ENCODE data around the gene CNGA1. TPM values are rescaled to one million over a fixed set of nuclear protein-coding genes. Genes with fewer than 3 reads are reported as not detected.

CNGA1 gene
- total RNA-seq, 1 donor from 2014 or later = 3.9 TPM

- no peak for DNase-seq (ENCODE audit: low spot score in 2 of 2, unreplicated experiment in 2 of 2)
- Mint-ChIP-seq H3K4me1 (peaks cover 32% of the 10 kb centered on the region), H3K4me3 (no peak overlapping the region), H3K36me3 (peaks cover under 1% of the 10 kb centered on the region), H3K27ac (no peak overlapping the region), H3K9me3 (no peaks in the 10 kb centered on the region), H3K27me3 (ENCODE audit: low read depth) (no peaks in the 10 kb centered on the region)
- TF ChIP-seq, protein P1, sequence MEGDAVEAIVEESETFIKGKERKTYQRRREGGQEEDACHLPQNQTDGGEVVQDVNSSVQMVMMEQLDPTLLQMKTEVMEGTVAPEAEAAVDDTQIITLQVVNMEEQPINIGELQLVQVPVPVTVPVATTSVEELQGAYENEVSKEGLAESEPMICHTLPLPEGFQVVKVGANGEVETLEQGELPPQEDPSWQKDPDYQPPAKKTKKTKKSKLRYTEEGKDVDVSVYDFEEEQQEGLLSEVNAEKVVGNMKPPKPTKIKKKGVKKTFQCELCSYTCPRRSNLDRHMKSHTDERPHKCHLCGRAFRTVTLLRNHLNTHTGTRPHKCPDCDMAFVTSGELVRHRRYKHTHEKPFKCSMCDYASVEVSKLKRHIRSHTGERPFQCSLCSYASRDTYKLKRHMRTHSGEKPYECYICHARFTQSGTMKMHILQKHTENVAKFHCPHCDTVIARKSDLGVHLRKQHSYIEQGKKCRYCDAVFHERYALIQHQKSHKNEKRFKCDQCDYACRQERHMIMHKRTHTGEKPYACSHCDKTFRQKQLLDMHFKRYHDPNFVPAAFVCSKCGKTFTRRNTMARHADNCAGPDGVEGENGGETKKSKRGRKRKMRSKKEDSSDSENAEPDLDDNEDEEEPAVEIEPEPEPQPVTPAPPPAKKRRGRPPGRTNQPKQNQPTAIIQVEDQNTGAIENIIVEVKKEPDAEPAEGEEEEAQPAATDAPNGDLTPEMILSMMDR (IDR thresholded peaks at IDR 0.05; ENCODE audit: unreplicated experiment) = no peak
Observed at GRCh38 chr4:48021100-48021499, 4.6 kb upstream of the CNGA1 start.

DNA sequence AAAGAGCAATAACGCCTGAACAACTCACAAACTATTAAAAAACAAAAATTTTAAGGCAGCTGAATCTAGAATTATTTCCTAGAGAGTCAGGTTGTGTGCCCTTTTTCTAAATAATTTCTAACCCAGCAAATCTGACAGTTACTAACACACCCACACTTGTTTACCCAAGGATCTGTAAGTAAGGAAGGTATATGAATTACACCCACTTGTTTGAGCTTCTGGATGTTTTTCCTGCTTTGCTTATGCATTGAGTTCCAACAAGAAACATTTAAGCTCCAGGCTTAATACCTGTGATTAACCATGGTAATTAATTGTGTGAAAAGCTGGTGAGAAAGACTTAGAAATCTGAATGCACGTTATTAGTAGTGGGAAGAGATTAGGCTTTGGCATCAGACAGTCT lies 1.6 kb upstream of the CNGA1 start:
- TF ChIP-seq, protein P1 (IDR thresholded peaks at IDR 0.05; ENCODE audit: unreplicated experiment) = no peak
- H3K4me3 Mint-ChIP-seq = peak overlapping the region; percentile 31
- peaks cover 11% of the 10 kb centered on the region for H3K9me3 Mint-ChIP-seq
- H3K27ac Mint-ChIP-seq = no peak overlapping the region
- DNase-seq (ENCODE audit: low spot score in 2 of 2, unreplicated experiment in 2 of 2) = no peak
- peaks cover 5% of the 10 kb centered on the region for H3K36me3 Mint-ChIP-seq
- H3K27me3 Mint-ChIP-seq (ENCODE audit: low read depth) = no peaks in the 10 kb centered on the region
- H3K4me1 Mint-ChIP-seq = peaks cover 27% of the 10 kb centered on the region

GRCh38 chr4:48017108-48017571 lies 659 bp upstream of the CNGA1 start:
- Mint-ChIP-seq H3K27ac (peak overlapping the region; percentile 98), H3K27me3 (ENCODE audit: low read depth) (no peaks in the 10 kb centered on the region)
- TF ChIP-seq, protein P1 (IDR thresholded peaks at IDR 0.05; ENCODE audit: unreplicated experiment) = no peak

DNA sequence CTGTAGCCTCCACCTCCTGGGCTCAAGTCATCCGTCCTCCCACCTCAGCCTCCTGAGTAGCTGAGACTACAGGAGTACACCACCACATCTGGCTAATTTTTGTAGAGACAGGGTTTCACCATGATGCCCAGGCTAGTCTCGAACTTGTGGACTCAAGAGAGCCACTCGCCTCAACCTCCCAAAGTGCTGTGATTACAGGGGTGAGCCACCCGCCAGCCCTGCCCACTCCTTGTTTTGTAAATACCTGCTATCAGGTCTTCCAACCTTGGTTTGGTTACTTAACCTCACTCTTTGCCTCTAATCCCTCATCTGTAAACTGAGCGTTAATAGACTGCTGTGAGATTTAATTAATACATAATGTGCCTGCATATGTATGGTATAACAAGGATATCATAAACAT lies 803 bp downstream of the CNGA1 start:
- H3K27ac Mint-ChIP-seq = peak overlapping the region; percentile 98

More at GRCh38 chr4:48017108-48017571, 659 bp upstream of the CNGA1 start:
- peaks cover 23% of the 10 kb centered on the region for H3K4me1 Mint-ChIP-seq
- peak; percentile 58 to 81 for DNase-seq (ENCODE audit: low spot score in 2 of 2, unreplicated experiment in 2 of 2)
- peaks cover 5% of the 10 kb centered on the region for H3K36me3 Mint-ChIP-seq
- peaks cover 12% of the 10 kb centered on the region for H3K9me3 Mint-ChIP-seq
- H3K4me3 Mint-ChIP-seq = peak overlapping the region; percentile 86

DNA sequence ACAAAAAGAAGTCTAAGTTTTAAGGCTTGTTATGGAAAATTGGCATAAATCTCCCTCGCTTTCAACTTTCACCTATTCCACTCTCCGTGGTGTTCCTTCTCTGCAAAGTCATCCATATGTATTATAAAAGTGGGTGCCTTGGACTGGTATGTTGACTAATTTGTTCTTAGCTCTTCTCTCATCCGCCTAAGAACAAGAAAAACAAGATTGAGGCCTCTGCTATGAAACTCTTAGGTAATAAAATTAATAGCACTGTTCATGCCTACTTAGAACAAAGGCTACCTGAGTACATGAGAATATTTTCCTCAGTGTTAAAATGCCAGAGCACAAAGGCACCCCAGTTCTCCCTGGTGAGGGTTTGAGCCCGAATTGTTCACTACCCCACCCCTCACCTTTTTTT lies 1.3 kb downstream of the CNGA1 start:
- peak overlapping the region; percentile 86 for H3K4me3 Mint-ChIP-seq
- peak overlapping the region; percentile 98 for H3K27ac Mint-ChIP-seq
- no peak for DNase-seq (ENCODE audit: low spot score in 2 of 2, unreplicated experiment in 2 of 2)
- H3K4me1 Mint-ChIP-seq = peaks cover 20% of the 10 kb centered on the region
- no peaks in the 10 kb centered on the region for H3K27me3 Mint-ChIP-seq (ENCODE audit: low read depth)
- peaks cover 27% of the 10 kb centered on the region for H3K9me3 Mint-ChIP-seq
- H3K36me3 Mint-ChIP-seq = peaks cover 16% of the 10 kb centered on the region
- TF ChIP-seq, protein P1 (IDR thresholded peaks at IDR 0.05; ENCODE audit: unreplicated experiment) = no peak

More for the DNA sequence above, 803 bp downstream of the CNGA1 start:
- Mint-ChIP-seq H3K4me3 (peak overlapping the region; percentile 86), H3K4me1 (peaks cover 20% of the 10 kb centered on the region), H3K27me3 (ENCODE audit: low read depth) (no peaks in the 10 kb centered on the region), H3K9me3 (peaks cover 25% of the 10 kb centered on the region), H3K36me3 (peaks cover 14% of the 10 kb centered on the region)
- DNase-seq (ENCODE audit: low spot score in 2 of 2, unreplicated experiment in 2 of 2) = no peak
- TF ChIP-seq, protein P1 (IDR thresholded peaks at IDR 0.05; ENCODE audit: unreplicated experiment) = no peak

- TF ChIP-seq, protein P1 (IDR thresholded peaks at IDR 0.05; ENCODE audit: unreplicated experiment) = no peak
- H3K27ac Mint-ChIP-seq = no peak overlapping the region
- H3K9me3 Mint-ChIP-seq = peaks cover 32% of the 10 kb centered on the region
- H3K36me3 Mint-ChIP-seq = peaks cover 21% of the 10 kb centered on the region
- no peaks in the 10 kb centered on the region for H3K27me3 Mint-ChIP-seq (ENCODE audit: low read depth)
- H3K4me1 Mint-ChIP-seq = peaks cover 13% of the 10 kb centered on the region
- DNase-seq (ENCODE audit: low spot score in 2 of 2, unreplicated experiment in 2 of 2) = no peak
- no peak overlapping the region for H3K4me3 Mint-ChIP-seq
Observed at GRCh38 chr4:48012824-48013223, 3.7 kb downstream of the CNGA1 start.
